ENCODE data around the gene CAMK2D. TPM values are rescaled to one million over a fixed set of nuclear protein-coding genes. Genes with fewer than 3 reads are reported as not detected.

Gene CAMK2D
- total and polyA plus RNA-seq, 2 experiments from 2014 or later = 4.9 to 14.6 TPM

GRCh38 chr4:113497154-113497884, 264.2 kb downstream of the CAMK2D start (continued):
- TF ChIP-seq CTCF (conservative IDR thresholded peaks at IDR 0.05; ENCODE audit: low read depth in 2 of 2) (no peak), ZNF114 (CRISPR knock-in tag; IDR thresholded peaks at IDR 0.05) (no peak), STAT1 (IDR thresholded peaks at IDR 0.05; ENCODE audit: unreplicated experiment) (no peak), CREB1 (CRISPR knock-in tag; IDR thresholded peaks at IDR 0.05; ENCODE audit: low read depth) (no peak), JUNB (IDR thresholded peaks at IDR 0.05; ENCODE audit: unreplicated experiment) (no peak), EZH2phosphoT487 (IDR thresholded peaks at IDR 0.05; ENCODE audit: unreplicated experiment) (no peak), REST (IDR thresholded peaks at IDR 0.05; ENCODE audit: unreplicated experiment) (no peak), EZH2 (IDR thresholded peaks at IDR 0.05; ENCODE audit: low read depth, unreplicated experiment) (no peak), ZNF331 (CRISPR knock-in tag; IDR thresholded peaks at IDR 0.05; ENCODE audit: low read depth) (no peak), NANOG (IDR thresholded peaks at IDR 0.05; ENCODE audit: borderline replicate concordance) (no peak)

- H4K20me1 ChIP-seq (replicated peaks; ENCODE audit: insufficient read depth) = no peaks in the 10 kb centered on the region
- DNase-seq (ENCODE audit: low spot score) (no peak), ATAC-seq (no peak)
- Mint-ChIP-seq H3K27me3 (ENCODE audit: insufficient read depth, low read depth, poor library complexity) (peaks cover 4% of the 10 kb centered on the region), H3K27ac (no peak overlapping the region), H3K9me3 (peaks cover 22% of the 10 kb centered on the region), H3K36me3 (ENCODE audit: low read depth) (peaks cover 14% of the 10 kb centered on the region), H3K4me1 (no peaks in the 10 kb centered on the region), H3K4me3 (no peak overlapping the region)
- no peak overlapping the region for H2AFZ ChIP-seq
- H3K4me1 ChIP-seq (ENCODE audit: insufficient read depth) = no peaks in the 10 kb centered on the region
- H3K79me2 ChIP-seq (replicated peaks; ENCODE audit: insufficient read depth) = no peaks in the 10 kb centered on the region
- 0 out of 2 replicates have a peak, but pooled peaks cover 4% of the 10 kb centered on the region for H3K36me3 ChIP-seq (ENCODE audit: insufficient read depth)
- H3K4me2 ChIP-seq = no peak overlapping the region
- peaks cover 5% of the 10 kb centered on the region; the same call in 1 of the 2 replicates for H3K9me2 ChIP-seq (ENCODE audit: insufficient read depth)
- H3F3A ChIP-seq (replicated peaks; ENCODE audit: low read depth) = no peaks in the 10 kb centered on the region
- H3K27me3 ChIP-seq (ENCODE audit: insufficient read depth) = no peaks in the 10 kb centered on the region
- no peak overlapping the region for H3K27ac ChIP-seq (ENCODE audit: low read depth)
- no peak overlapping the region for H3K4me3 ChIP-seq
- no peak for TF ChIP-seq ZNF331 (CRISPR knock-in tag; IDR thresholded peaks at IDR 0.05; ENCODE audit: low read depth)
- no peak for TF ChIP-seq ETS1 (IDR thresholded peaks at IDR 0.05)
- TF ChIP-seq EZH2 (IDR thresholded peaks at IDR 0.05; ENCODE audit: low read depth, unreplicated experiment) = no peak
- no peak for TF ChIP-seq EZH2phosphoT487 (IDR thresholded peaks at IDR 0.05; ENCODE audit: unreplicated experiment)
- no peak for TF ChIP-seq CTCF (conservative IDR thresholded peaks at IDR 0.05; ENCODE audit: low read depth in 2 of 2)
- TF ChIP-seq JUNB (IDR thresholded peaks at IDR 0.05; ENCODE audit: unreplicated experiment) = no peak
Observed at GRCh38 chr4:113496698-113497097, 264.8 kb downstream of the CAMK2D start.
